ENCODE data around the gene MNT.

MNT gene

DNA sequence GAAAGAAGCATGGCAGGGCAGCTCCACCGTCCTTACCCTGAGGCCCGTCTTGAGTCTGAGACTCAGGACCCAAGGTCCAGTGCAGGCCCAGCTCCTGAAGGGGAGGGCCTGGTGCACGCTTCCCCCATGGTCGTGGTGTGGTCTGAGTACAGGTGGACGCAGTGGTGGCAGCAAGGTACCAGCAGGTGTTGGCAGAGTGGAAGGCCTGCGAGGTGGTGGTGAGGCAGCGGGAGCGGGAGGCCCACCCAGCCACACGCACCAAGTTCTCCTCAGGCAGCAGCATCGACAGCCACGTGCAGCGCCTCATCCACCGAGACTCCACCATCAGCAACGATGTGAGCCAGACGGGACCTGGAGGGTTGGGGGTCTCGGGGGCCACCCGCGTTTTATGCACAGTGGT is 27.7 kb downstream of the MNT start:
- no peak overlapping the region for H3K4me3 ChIP-seq (ENCODE audit: low read length)
- no peak for DNase-seq (ENCODE audit: low read depth)
- TF ChIP-seq CTCF (IDR thresholded peaks at IDR 0.05; ENCODE audit: insufficient read depth, low read depth, low read length, missing control alignments) = no peak

DNA sequence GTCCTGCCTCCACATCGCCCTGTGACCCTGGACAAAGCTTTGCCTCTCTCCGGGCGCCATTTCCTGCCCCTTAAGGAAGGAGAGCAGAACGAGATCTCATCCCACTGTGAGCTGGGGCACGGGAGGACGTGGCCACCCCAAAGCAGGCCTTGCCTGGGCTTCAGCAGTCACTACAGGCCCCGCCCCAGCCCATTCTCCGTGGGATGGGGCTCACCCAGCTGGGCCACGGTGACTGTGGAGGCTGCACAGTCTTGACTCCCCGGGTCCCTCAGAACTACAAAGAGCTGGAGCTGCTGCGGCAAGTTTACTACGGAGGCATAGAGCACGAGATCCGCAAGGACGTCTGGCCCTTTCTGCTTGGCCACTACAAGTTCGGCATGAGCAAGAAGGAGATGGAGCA is 28.2 kb downstream of the MNT start:
- no peak for TF ChIP-seq CTCF (IDR thresholded peaks at IDR 0.05; ENCODE audit: insufficient read depth, low read depth, low read length, missing control alignments)
- no peak overlapping the region for H3K4me3 ChIP-seq (ENCODE audit: low read length)
- no peak for DNase-seq (ENCODE audit: low read depth)

DNA sequence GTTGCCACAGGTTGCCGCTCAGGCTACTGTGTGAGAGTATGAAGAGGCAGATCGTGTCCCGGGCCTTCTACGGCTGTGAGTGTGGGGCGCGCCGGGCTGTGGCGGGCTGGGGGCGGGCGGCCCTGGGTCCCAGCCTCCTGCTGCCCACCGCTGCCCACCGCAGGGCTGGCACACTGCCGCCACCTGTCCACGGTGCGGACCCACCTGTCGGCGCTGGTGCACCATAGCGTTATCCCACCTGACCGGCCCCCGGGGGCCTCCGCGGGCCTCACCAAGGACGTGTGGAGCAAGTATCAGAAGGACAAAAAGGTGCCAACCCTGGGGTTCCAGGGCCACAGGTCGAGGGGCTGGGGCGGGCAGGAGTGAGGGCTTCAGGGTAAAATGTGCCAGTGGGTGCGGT is 28.7 kb downstream of the MNT start:
- no peak for DNase-seq (ENCODE audit: low read depth)
- H3K4me3 ChIP-seq (ENCODE audit: low read length) = no peak overlapping the region

DNA sequence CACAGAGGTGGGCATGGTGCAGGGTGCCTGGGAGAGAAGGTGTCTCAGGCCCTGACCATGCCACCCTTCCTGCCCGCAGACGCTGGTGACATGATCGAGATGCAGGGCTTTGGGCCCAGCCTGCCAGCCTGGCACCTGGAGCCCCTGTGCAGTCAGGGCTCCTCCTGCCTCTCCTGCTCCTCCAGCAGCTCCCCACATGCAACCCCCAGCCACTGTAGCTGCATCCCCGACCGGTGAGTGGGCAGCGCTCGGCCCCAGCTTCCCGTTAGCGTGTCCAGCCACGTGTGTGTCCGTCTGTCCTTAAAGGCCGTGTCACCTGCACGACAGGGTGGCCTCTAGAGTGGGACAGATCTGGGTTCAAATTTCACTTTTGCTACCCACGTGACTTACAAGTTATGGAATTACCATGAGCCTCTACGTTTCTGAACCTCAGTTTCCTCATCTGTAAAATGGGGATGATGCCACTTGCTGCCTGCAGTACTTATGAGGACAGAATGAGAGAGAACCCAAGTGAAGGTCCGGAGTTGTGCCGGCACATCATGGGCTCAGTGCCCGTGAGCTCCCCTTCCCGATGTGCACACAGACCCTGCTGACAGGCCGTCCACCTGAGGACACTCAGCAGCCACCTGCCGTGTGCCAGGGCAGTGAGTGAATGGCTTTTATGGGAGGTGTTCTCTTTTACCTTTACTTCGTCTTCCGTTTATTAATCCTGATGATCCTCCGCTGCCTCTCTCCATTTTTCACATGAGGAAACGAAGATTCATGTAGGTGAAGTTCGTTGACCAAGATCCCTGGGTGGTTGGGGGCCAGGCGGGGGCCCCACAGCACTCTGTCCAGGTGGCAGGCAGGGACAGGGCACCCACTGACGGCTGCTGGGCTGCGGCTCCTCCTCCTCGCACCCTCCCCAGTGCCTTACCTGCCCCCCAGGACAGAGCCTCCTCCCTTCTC is 29.4 kb downstream of the MNT start:
- TF ChIP-seq CTCF (IDR thresholded peaks at IDR 0.05; ENCODE audit: insufficient read depth, low read depth, low read length, missing control alignments) = no peak
- DNase-seq (ENCODE audit: low read depth) = no peak
- H3K4me3 ChIP-seq (ENCODE audit: low read length) = no peak overlapping the region

More for the DNA sequence above, 28.7 kb downstream of the MNT start:
- TF ChIP-seq CTCF (IDR thresholded peaks at IDR 0.05; ENCODE audit: insufficient read depth, low read depth, low read length, missing control alignments) = no peak

DNA sequence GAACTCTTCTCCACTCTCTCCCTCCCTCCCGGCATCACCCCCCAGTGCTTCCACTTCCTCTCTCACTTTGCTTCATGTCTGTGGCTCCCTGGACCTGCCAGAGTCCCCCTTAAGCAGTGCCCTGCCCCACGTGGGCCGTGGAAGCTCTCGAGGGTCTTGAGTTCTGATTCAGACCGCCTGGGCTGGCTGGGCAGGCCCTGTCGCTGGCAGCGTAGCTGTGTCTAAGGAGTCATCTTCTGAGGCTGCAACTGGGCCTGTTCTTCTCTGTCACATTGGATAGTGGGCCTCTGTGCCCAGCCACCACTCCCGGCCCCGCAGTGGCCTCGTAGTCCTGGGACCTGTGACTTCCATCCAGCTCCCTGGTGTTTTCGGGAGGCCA is 30.7 kb downstream of the MNT start:
- no peak overlapping the region for H3K4me3 ChIP-seq (ENCODE audit: low read length)
- TF ChIP-seq CTCF (IDR thresholded peaks at IDR 0.05; ENCODE audit: insufficient read depth, low read depth, low read length, missing control alignments) = no peak
- DNase-seq (ENCODE audit: low read depth) = no peak

GRCh38 chr17:2369551-2370210 is 31.2 kb downstream of the MNT start:
- H3K4me3 ChIP-seq (ENCODE audit: low read length) = no peak overlapping the region
- TF ChIP-seq CTCF (IDR thresholded peaks at IDR 0.05; ENCODE audit: insufficient read depth, low read depth, low read length, missing control alignments) = no peak
- no peak for DNase-seq (ENCODE audit: low read depth)

Measured in epithelial cell of esophagus (primary cell).